T-helper 1 cell treated with Interleukin-12 subunit alpha and Interleukin-12 subunit beta and Interleukin-4 antibody, amounts not matched to agents 30 ng/mL and 1 ng/mL, for 36 hours (primary cell): ENCODE measurements around the gene TMEM135. TPM values are rescaled to one million over a fixed set of nuclear protein-coding genes. Genes with fewer than 3 reads are reported as not detected.
"Not testable (repeated sequence)": the region's sequence is repeated elsewhere in the genome, so short reads cannot be mapped to it uniquely, and the experiment has no call there.

Experiments used
- intact Hi-C: fragments of 100-400 bp; cut with micrococcal nuclease; formaldehyde crosslinking; loops from one replicate; pipeline ENCODE4 v1.15.1; 2024
- total RNA-seq: library from RNA; stranded (reverse); gene quantifications from 2 replicates; pipeline ENCODE4 v1.2.3, GENCODE V29; 2022

The TMEM135 gene
- total RNA-seq, 1 donor from 2014 or later: 33.9 TPM

DNA sequence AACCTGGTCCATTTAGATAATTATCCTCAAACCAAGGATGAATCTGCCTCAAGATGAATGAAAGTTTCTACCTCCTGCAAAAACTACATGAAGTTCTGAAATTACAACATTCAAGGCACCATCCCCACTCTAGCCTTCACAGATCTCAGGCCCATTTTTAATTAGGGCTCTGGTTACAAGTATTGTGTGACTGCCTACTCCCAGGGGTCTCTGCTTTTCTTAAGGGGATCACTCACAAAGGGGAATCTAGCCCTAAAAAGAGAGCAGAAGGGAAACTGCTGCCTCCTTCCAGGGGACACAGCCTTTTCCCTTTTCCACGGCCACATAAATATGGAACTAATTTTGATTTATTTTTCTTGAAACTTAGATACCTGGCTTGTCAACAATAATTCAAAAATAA, 17.4 kb upstream of the TMEM135 start:
- intact Hi-C loops: no loop called here

DNA sequence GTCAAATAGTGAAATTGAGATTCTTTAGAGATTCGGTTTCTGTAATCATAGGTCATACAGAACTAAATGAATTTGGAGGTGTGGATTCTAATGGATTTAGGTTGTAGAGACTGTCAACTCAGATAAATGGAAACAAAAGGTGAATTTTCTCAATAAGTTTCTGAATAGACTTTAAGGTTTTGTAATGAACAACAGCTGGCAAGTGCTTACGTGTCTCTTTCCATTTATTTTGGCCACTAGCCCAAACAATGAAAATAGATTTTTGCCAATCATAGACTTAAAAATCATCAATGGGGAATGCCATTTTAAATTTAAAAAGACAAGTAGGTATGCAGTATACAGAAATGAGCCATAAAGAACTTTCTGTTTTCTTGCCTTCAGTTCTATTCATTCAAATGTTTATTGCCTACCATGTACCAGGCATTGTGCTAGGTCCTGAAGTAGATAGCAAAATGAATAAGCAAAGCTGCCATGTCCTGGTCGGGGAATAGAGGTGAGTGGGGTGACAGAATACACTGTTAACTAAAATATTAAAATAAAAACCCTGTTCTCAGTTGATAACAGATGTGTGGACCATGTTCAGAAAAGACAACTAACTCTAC, 16.9 kb upstream of the TMEM135 start:
- intact Hi-C loops: no loop called here

GRCh38 chr11:87022254-87022653, 15.5 kb upstream of the TMEM135 start:
- intact Hi-C loops: no loop called here

DNA sequence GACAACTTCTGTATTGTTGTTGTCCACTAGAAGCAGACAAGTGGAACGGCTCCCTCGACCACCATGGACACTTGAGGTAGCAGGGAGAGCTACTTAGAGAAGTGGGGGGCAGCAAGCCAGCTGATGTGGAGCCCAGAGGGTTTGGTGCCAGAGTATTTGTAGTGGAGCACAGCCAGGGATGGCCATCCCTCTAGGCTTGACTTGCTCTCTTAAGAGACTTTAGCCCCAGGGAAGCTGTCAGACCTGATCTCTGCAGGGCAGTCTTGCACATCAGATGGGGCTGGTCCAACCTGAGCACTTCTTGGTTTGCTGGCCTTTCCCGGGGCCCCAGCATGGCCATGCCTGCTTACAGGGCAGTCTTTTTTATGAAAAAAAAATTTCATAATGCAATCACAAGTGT, 15.0 kb upstream of the TMEM135 start:
- intact Hi-C loops: no loop called here

DNA sequence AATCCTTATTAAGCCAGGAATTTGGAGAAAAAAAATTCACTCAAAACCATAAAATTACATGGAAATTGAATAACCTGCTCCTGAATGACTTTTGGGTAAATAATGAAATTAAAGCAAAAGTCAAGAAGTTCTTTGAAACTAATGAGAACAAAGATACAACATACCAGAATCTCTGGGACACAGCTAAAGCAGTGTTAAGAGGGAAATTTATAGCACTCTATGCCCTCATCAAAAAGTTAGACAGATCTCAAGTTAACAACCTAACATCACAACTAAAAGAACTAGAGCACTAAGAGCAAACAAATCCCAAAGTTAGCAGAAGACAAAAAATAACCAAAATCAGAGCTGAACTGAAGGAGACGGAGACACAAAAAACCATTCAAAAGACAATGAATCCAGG, 11.3 kb upstream of the TMEM135 start:
- intact Hi-C loops: not testable (repeated sequence)

DNA sequence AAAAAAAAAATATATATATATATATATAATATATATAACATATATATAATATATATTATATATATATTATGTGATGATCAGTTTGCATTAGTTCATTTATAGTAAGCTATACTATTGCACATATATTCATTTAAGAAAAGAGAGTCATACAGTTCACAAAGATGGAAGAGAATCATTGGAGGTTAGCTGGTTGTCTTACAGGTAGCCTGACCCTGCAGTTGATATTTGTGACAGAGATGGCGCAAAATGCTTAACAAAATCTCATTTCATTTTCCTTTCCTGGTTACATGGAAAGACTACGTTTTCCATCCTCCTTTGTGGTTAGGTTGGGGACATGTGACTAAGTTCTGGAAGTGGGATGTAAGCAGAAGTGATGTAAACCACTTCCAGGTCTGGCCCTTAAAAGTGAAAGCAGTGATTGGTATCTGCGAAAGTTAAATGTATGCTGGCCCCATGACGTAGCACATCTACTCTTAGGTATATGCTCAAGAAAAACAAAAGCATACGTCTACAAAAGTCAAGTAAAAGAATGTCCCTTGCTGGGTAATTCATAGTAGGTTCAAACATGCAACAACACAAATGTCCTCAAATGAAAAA, 7.2 kb upstream of the TMEM135 start:
- intact Hi-C loops: loop anchor here (10.0 kb wide), 1 partner anchor 576 kb away; no protein-coding TSS in a partner anchor

DNA sequence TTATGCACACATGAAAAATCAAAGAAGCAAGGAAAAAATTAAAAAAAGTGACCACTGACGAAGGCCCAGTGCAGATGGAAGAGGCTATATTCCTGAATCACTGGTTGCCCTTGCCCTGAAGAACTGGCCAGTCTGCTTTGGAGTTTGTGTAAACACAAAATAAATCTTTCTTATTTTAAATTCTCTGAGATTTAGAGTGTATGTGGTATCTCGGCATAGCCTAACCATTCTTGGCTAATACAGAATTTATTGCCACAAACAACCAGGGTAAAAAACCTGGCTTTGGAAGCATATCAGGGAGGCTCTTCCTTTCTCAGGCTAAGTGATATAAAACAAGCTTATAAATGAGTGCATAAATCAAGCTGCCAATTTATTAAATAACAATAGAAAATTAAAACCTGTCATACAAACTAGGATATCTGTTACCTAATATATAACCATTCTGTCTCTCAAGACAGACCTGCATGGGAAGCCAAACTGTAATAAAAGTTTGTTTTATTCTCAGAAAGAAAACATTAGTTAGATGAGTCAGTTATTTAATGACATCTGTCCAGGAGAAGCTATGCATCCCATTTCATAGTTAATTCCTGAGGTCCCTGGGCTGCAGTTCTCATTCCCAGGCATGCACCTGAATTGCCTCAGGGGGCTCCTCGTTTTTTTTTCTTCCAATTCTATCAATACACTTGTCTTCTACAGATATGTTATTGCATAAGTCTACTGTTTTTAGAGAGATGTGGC, 6.1 kb upstream of the TMEM135 start:
- intact Hi-C loops: loop anchor here (10.0 kb wide), 1 partner anchor 577 kb away; no protein-coding TSS in a partner anchor

GRCh38 chr11:87033561-87033960, 4.2 kb upstream of the TMEM135 start:
- intact Hi-C loops: loop anchor here (10.0 kb wide), 1 partner anchor 579 kb away; no protein-coding TSS in a partner anchor

- intact Hi-C loops: loop anchor here (2.0 to 10.0 kb wide), 9 partner anchors 61 to 1389 kb away; partner anchors contain the start of genes CTSC, HIKESHI, PICALM and TMEM126A
Observed at GRCh38 chr11:87035976-87036583, 1.7 kb upstream of the TMEM135 start.

DNA sequence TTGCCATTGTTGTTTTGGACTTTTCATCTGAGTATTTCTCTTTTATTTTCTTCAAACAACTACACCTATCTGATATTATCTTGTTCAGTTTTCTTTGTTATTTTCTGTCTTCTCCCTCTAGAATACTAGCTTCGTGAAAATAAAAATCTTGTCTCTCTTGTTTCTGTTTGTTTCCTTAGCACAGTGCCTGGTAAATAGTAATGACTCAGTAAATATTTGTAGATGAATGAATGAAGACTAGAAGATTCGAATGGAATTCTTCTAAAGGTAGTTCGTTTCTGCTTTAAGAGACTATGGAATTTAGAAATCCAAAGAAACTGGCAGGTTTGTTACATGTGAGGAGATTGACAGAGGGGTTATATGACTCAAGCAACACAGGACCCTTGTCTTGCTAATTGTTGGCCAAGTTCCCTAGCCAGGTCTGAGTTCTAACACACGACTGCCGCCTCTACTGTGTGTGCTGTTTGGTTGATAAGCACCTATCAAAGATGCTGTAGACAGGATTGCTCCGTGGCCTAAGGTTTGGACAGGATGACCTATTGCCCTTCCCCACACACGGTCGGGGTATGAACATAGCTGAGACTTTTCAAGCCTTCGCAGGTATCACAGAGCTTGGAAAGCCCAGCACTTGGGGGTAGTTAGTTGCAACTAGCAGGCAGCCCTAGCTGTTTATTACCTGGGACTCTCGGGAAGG, 831 bp upstream of the TMEM135 start:
- intact Hi-C loops: loop anchor here (1.0 to 10.0 kb wide), 12 partner anchors 44 to 1409 kb away; partner anchors contain the start of genes CTSC, HIKESHI, PICALM and TMEM126A

- intact Hi-C loops: loop anchor here (5.0 to 10.0 kb wide), 7 partner anchors 59 to 1391 kb away; partner anchors contain the start of genes HIKESHI, PICALM and TMEM126A
Observed at GRCh38 chr11:87038235-87038977, 672 bp downstream of the TMEM135 start.

- intact Hi-C loops: loop anchor here (5.0 to 10.0 kb wide), 7 partner anchors 58 to 1392 kb away; partner anchors contain the start of genes HIKESHI, PICALM and TMEM126A
Observed at GRCh38 chr11:87039371-87039770, 1.6 kb downstream of the TMEM135 start.

- intact Hi-C loops: no loop called here
Observed at GRCh38 chr11:87043894-87044293, 6.2 kb downstream of the TMEM135 start.

DNA sequence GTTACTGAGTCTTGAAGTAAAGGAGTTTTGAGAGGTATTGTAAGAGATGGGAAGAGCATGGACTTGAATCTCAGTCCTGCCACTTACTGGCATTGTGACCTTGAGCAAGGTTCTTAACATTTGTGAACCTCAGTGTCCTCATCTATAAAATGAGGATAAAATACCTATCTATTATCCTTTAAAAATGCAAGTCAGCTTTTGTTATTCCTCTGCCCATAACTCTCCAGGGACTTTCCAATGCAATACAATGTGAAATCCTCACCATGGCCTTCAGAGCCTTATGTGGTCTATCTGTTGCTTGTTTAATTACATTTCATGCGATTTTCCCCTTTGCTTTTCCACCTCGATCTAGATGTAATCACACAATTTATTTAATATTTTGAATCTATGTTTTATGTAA, 9.1 kb downstream of the TMEM135 start:
- intact Hi-C loops: no loop called here

DNA sequence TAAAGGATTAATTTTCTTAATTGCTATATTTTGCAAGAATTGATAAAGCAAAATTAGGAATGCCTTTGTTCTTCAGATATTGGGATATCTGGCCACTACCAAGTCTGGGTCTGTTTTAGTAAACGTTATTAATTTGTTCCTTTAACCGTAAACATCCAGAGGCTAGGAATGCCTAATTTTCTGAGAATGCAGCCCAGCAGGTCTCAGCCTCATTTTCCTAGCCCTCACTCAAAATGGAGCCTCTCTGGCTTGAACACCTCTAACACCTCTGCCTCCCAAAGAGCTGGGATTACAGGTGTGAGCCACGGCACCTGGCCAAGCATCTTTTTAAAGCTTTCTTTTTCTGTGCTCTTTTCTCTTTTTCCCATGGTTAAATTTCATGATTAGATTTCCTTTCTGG, 18.4 kb downstream of the TMEM135 start:
- intact Hi-C loops: no loop called here

- intact Hi-C loops: no loop called here
Observed at GRCh38 chr11:87057749-87058148, 20.0 kb downstream of the TMEM135 start.

DNA sequence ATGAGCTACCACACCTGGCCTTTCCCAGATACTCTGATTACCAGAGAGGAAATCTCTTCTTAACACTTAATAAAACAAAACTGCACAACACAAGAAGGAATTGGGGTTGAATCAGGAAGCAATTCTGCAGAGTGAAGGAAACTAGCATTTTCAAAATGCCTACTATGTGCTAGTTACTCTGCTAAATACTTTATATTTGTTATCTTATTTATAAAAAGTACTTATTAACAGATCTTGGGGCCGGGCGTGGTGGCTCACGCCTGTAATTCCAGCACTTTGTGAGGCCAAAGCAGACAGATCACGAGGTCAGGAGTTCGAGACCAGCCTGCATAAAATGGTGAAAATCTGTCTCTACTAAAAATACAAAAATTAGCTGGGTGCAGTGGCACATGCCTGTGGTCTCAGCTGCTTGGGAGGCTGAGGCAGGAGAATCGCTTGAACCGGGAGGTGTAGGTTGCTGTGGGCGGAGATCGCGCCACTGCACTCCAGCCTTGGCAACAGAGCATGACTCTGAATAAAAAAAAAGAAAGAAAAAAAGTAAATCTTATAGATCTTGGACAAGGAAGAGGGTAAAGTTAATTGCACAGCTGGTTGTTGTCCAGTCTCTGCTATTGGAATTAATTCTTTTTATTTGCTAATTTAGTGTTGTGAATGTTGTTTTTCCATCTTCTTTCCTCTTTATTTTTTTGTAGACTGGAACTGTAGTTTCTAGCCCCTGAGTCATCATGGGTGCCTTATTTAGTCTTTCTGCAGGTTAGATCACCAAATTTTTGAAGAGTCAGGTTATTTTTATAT, 22.1 kb downstream of the TMEM135 start:
- intact Hi-C loops: no loop called here

DNA sequence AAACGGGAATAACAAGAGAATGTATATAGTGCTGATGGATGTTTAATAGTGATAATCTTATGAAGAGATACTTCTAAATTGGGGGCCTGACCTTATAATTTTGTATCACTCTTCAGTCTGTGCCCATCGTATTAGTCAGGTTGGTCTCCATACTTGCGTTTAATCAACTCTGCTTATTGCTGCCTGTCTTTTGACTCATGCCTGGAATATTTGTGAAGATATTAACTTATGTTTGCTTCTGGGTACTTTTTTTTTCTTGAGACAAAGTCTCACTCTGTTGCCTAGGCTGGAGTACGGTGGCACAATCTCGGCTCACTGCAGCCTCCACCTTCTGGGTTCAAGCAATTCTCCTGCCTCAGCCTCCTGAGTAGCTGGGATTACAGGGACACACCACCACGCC, 24.0 kb downstream of the TMEM135 start:
- intact Hi-C loops: no loop called here

DNA sequence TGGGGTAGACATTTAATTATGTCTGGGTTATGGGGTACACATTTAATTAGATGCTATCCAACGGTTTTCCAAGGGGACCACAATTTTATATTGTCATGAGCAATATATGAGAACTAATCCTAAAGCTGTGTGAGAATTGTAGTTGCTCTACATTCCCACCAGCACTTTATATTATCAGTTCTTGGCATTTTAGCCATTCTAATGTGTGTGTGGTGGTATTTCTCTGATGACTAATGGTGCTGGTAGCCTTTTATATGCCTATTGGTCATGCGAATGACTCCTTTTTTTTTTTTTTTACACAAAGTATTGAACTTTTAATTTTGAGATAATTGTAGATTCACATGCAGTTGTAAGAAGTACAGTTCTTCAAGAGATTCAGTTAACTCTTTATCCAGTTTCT, 26.2 kb downstream of the TMEM135 start:
- intact Hi-C loops: no loop called here
